HCT116 (cell line): ENCODE measurements around the gene OVOL2. TPM values are rescaled to one million over a fixed set of nuclear protein-coding genes. Genes with fewer than 3 reads are reported as not detected.

Experiments used
- ATAC-seq: fragments of 200-7000 bp; cut with Tn5 transposase; 2 replicates; pipeline ENCODE4 v1.9.1; 2020; ENCODE audit warnings: mild to moderate bottlenecking, moderate library complexity
- BruUV-seq: library from RNA; stranded (reverse); fragments of 400-500 nt; replicated peaks from 2 replicates; lab custom pipeline; 2021; lab: Mats Ljungman, UMichigan
- CTCF ChIA-PET: fragments of 300-600 bp; sonication (Branson Sonifier 250); formaldehyde crosslinking; loops from one replicate; lab custom pipeline; 2021; ENCODE audit warnings: antibody characterized with exemption; lab: Charles Lee
- POLR2A ChIA-PET: fragments of 300-600, 350-600 bp; sonication (Branson Sonifier 250); formaldehyde crosslinking; loops from one replicate; lab custom pipeline; 2021; ENCODE audit warnings: antibody characterized with exemption; lab: Charles Lee
- RAD21 ChIA-PET, 2 experiments: fragments of 300-600 bp; sonication (Branson Sonifier 250); formaldehyde crosslinking; loops; one replicate each; lab custom pipeline; 2023; ENCODE audit warnings: low total read pairs in 2 of 2; ENCODE audit not compliant: uncharacterized antibody in 2 of 2, unreplicated experiment in 2 of 2, low non-redundant PET in 1 of 2; lab: Charles Lee
- DNase-seq: peaks from one replicate; pipeline ENCODE4 v3.0.0-alpha.2; 2010; ENCODE audit warnings: low read depth, low spot score
- H2AFZ ChIP-seq: fragments of 200-600 bp; shearing (Covaris generic), sonication (generic); 2 replicates; pipeline ENCODE4 v1.6.1; 2017; ENCODE audit warnings: low read depth, mixed run types, mixed read lengths, antibody characterized with exemption, low read length; ENCODE audit not compliant: poor library complexity, severe bottlenecking
- H3K27ac ChIP-seq: 2 replicates; pipeline ENCODE4 v1.5.1; 2012; ENCODE audit warnings: low read depth, low read length
- H3K27me3 ChIP-seq: fragments of 200-600 bp; sonication (generic); 2 replicates; pipeline ENCODE4 v1.6.1; 2016; ENCODE audit warnings: mixed run types, low read length, mixed read lengths; ENCODE audit not compliant: insufficient read depth
- H3K36me3 ChIP-seq, 2 experiments: fragments of 200-500 bp in 1 of 2; fragments of 200-600 bp in 1 of 2; sonication (Bioruptor generic) in 1 of 2; sonication (generic) in 1 of 2; 2 replicates each; pipeline versions ENCODE4 v1.5.1 to v1.6.1; 2014 to 2016; ENCODE audit warnings: low read length in 2 of 2, inconsistent platforms in 1 of 2, mixed read lengths in 1 of 2, mixed run types in 1 of 2; ENCODE audit not compliant: insufficient read depth in 2 of 2, control insufficient read depth in 1 of 2
- H3K4me1 ChIP-seq, 2 experiments: fragments of 200-600 bp in 1 of 2; sonication (generic) in 1 of 2; 2 replicates each; pipeline versions ENCODE4 v1.5.1 to v1.6.1; 2012 to 2017; ENCODE audit warnings: low read length in 2 of 2, inconsistent platforms in 1 of 2, mild to moderate bottlenecking in 1 of 2, mixed read lengths in 1 of 2, mixed run types in 1 of 2, moderate library complexity in 1 of 2; ENCODE audit not compliant: insufficient read depth in 2 of 2, control insufficient read depth in 1 of 2
- H3K4me2 ChIP-seq: fragments of 200-600 bp; sonication (generic); 2 replicates; pipeline ENCODE4 v1.6.1; 2017; ENCODE audit warnings: mixed run types, low read length, mixed read lengths
- H3K4me3 ChIP-seq, 2 experiments: fragments of 200-600 bp in 1 of 2; sonication (generic) in 1 of 2; replicated peaks in 1 of 2; 2 replicates each; pipeline ENCODE4 v1.5.1; 2011 to 2016; ENCODE audit warnings: low read length in 2 of 2, control low read depth in 1 of 2, low read depth in 1 of 2, mild to moderate bottlenecking in 1 of 2, mixed read lengths in 1 of 2, mixed run types in 1 of 2
- H3K79me2 ChIP-seq: fragments of 200-600 bp; sonication (generic); 2 replicates; pipeline ENCODE4 v1.6.1; 2017; ENCODE audit warnings: mild to moderate bottlenecking, mixed run types, low read length, moderate library complexity, mixed read lengths; ENCODE audit not compliant: insufficient read depth
- H3K9ac ChIP-seq: fragments of 200-600 bp; sonication (generic); 2 replicates; pipeline ENCODE4 v1.6.1; 2016; ENCODE audit warnings: low read length, mixed read lengths
- H3K9me2 ChIP-seq: fragments of 200-600 bp; sonication (generic), shearing (Covaris generic); 2 replicates; pipeline ENCODE4 v1.6.1; 2017; ENCODE audit warnings: mixed run types, mild to moderate bottlenecking, moderate library complexity; ENCODE audit not compliant: insufficient read depth
- H3K9me3 ChIP-seq, 2 experiments: fragments of 200-500 bp in 1 of 2; fragments of 200-600 bp in 1 of 2; sonication (Bioruptor generic) in 1 of 2; sonication (generic) in 1 of 2; 2 replicates each; pipeline ENCODE4 v1.6.1; 2014 to 2017; ENCODE audit warnings: low read length in 2 of 2, mixed read lengths in 2 of 2, inconsistent platforms in 1 of 2, low read depth in 1 of 2, mild to moderate bottlenecking in 1 of 2, mixed run types in 1 of 2, moderate library complexity in 1 of 2; ENCODE audit not compliant: control insufficient read depth in 1 of 2, insufficient read depth in 1 of 2
- H4K20me1 ChIP-seq: fragments of 200-600 bp; sonication (generic), shearing (Covaris generic); 2 replicates; pipeline ENCODE4 v1.6.1; 2017; ENCODE audit warnings: mixed run types, mild to moderate bottlenecking, moderate library complexity; ENCODE audit not compliant: insufficient read depth
- SRF ChIP-seq: IDR thresholded peaks from 2 replicates; pipeline ENCODE4 v1.6.1; 2012; ENCODE audit warnings: low read depth
- TCF7L2 ChIP-seq: IDR thresholded peaks from 2 replicates; pipeline ENCODE4 v1.7.0; 2011; ENCODE audit warnings: borderline replicate concordance, inconsistent platforms; ENCODE audit not compliant: insufficient read depth, insufficient read length; ENCODE audit errors: extremely low read depth
- YY1 ChIP-seq: IDR thresholded peaks from 2 replicates; pipeline ENCODE4 v1.6.1; 2011; ENCODE audit warnings: low read length, low read depth, moderate library complexity, mild to moderate bottlenecking; ENCODE audit not compliant: insufficient replicate concordance; ENCODE audit errors: extremely low read depth
- intact Hi-C: fragments of 100-400 bp; cut with micrococcal nuclease; formaldehyde crosslinking; loops from 2 replicates; pipeline ENCODE4 v1.10.0; 2022
- total RNA-seq: library from RNA; stranded (reverse); gene quantifications from one replicate; pipeline ENCODE4 v1.2.1, GENCODE V29; 2021; ENCODE audit not compliant: unreplicated experiment
- TF ChIP-seq, protein P1 (sequence below), 3 experiments: fragments of 200-600 bp in 1 of 3; sonication (generic) in 1 of 3; IDR thresholded peaks in 2 of 3; conservative IDR thresholded peaks in 1 of 3; 2 replicates each; pipeline ENCODE4 v1.5.1; 2012 to 2017; ENCODE audit warnings: low read depth in 2 of 3, low read length in 2 of 3, antibody characterized with exemption in 1 of 3, borderline replicate concordance in 1 of 3, control low read depth in 1 of 3, mild to moderate bottlenecking in 1 of 3, mixed read lengths in 1 of 3, mixed run types in 1 of 3, moderate library complexity in 1 of 3; ENCODE audit not compliant: insufficient read depth in 1 of 3

The OVOL2 gene
- total RNA-seq, 1 experiment from 2014 or later = 0.86 TPM

DNA sequence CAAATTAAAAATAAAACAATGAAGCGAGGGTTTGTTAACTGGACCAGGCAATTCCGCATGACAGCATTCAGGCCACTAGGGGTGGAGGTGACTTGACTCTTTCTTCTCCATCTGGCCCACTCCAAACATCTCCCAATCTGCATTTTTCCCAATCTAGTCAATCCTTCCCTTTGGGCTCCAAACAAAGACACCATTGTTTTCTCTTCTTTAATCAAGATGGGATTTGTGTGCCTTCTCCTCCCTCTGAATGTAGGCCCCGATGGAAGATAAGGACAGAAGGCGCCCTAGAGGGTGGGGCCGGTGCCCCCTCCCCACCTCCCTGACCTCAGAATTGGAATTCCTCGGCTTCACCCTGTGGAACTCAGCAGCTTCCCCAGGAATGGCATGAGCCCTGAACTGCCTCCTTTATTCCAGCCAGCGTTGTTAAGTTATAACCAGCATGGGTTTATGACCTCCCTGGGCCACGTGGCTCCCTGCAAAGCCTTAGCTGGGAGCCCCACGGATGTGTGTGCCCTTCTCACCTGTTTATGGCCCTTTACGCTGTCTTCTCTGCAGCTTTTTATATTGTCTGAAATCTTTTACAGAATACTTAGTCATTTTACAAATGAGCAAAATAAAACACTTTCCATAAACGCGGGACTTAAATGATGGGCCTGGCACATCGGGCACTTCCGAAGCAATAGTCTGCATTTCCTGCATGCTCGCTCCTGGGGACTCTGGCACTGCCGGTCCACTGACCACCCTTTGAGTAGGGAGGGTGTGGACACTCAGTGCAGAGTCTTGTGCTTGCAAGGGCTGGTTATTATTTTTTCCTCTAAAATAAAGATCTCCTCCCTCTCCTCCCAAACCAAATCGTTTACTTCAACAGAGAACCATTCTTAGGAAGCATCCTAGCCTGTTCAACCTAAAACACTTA, 24.5 kb downstream of the OVOL2 start:
- TF ChIP-seq TCF7L2 (no peak), SRF (no peak), YY1 (no peak)
- TF ChIP-seq, protein P1, sequence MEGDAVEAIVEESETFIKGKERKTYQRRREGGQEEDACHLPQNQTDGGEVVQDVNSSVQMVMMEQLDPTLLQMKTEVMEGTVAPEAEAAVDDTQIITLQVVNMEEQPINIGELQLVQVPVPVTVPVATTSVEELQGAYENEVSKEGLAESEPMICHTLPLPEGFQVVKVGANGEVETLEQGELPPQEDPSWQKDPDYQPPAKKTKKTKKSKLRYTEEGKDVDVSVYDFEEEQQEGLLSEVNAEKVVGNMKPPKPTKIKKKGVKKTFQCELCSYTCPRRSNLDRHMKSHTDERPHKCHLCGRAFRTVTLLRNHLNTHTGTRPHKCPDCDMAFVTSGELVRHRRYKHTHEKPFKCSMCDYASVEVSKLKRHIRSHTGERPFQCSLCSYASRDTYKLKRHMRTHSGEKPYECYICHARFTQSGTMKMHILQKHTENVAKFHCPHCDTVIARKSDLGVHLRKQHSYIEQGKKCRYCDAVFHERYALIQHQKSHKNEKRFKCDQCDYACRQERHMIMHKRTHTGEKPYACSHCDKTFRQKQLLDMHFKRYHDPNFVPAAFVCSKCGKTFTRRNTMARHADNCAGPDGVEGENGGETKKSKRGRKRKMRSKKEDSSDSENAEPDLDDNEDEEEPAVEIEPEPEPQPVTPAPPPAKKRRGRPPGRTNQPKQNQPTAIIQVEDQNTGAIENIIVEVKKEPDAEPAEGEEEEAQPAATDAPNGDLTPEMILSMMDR (IDR thresholded peaks at IDR 0.05 in 2 of 3, conservative IDR thresholded peaks at IDR 0.05 in 1 of 3; ENCODE audit: borderline replicate concordance in 1 of 3, insufficient read depth in 1 of 3, low read depth in 2 of 3, low read length in 2 of 3) = peak in 2 of 3 experiments; percentile 32 to 51; a peak in 4 of 6 replicates
- no peak overlapping the region for H3K4me3 ChIP-seq
- DNase-seq (no peak), ATAC-seq (peak; percentile 73)
- H3K4me1 ChIP-seq = peaks cover 0 to 3% of the 10 kb centered on the region in 2 experiments; a peak in 1 of 4 replicates
- intact Hi-C loops = no loop called here
- H3K79me2 ChIP-seq = no peaks in the 10 kb centered on the region
- no peak overlapping the region for H3K27ac ChIP-seq
- H3K9ac ChIP-seq = no peak overlapping the region
- CTCF ChIA-PET = interaction anchor here (1.0 kb wide), 1 partner anchor 16 kb away, joined by 3 read pairs; no protein-coding TSS in a partner anchor
- RAD21 ChIA-PET = no interaction called here
- no peak overlapping the region for H2AFZ ChIP-seq
- H3K9me3 ChIP-seq = no peaks in the 10 kb centered on the region
- H3K36me3 ChIP-seq = no peaks in the 10 kb centered on the region
- BruUV-seq = no TSS peak
- H3K4me2 ChIP-seq = no peak overlapping the region
- POLR2A ChIA-PET = no interaction called here
- H3K27me3 ChIP-seq = no peaks in the 10 kb centered on the region
- H4K20me1 ChIP-seq = no peaks in the 10 kb centered on the region
- no peaks in the 10 kb centered on the region for H3K9me2 ChIP-seq
